Measurements from ENCODE around the gene PCDHGB3. TPM values are rescaled to one million over a fixed set of nuclear protein-coding genes. Genes with fewer than 3 reads are reported as not detected.

The PCDHGB3 gene
- total RNA-seq, 1 donor from 2014 or later: 0.59 TPM

GRCh38 chr5:141415275-141415618, 45.2 kb downstream of the PCDHGB3 start:
- intact Hi-C loops (cut with micrococcal nuclease): loop anchor here (10.0 kb wide), 1 partner anchor 180 kb away; no protein-coding TSS in a partner anchor

- intact Hi-C loops (cut with micrococcal nuclease): loop anchor here (1.0 to 10.0 kb wide), 2 partner anchors 95 to 183 kb away; no protein-coding TSS in a partner anchor
Measured at GRCh38 chr5:141417494-141418172, 47.6 kb downstream of the PCDHGB3 start, which contains the start of gene PCDHGB7. Gene PCDHGB7 (plus strand): TSS chr5:141417677. CDS start chr5:141417860, 183 bp downstream.

GRCh38 chr5:141419074-141419880, 49.2 kb downstream of the PCDHGB3 start:
- intact Hi-C loops (cut with micrococcal nuclease): loop anchor here (10.0 kb wide), 1 partner anchor 184 kb away; no protein-coding TSS in a partner anchor

- intact Hi-C loops (cut with micrococcal nuclease): loop anchor here (5.0 kb wide), 2 partner anchors 56 to 59 kb away; partner anchors contain the start of genes PCDHGA5 and PCDHGC3
Measured at GRCh38 chr5:141420855-141421488, 50.9 kb downstream of the PCDHGB3 start, which contains the start of gene PCDHGA11. Gene PCDHGA11 (plus strand): TSS chr5:141421051. CDS start chr5:141421228, 177 bp downstream.

GRCh38 chr5:141421489-141421855, 51.4 kb downstream of the PCDHGB3 start:
- intact Hi-C loops (cut with micrococcal nuclease): loop anchor here (5.0 kb wide), 2 partner anchors 56 to 59 kb away; partner anchors contain the start of genes PCDHGA5 and PCDHGC3

Other genes with a start within 250 kb of the PCDHGB3 start
- gene PCDHB4, start 248.4 kb upstream of the PCDHGB3 start, total RNA-seq: not detected in 2 replicates
- gene PCDHB5, start 235.0 kb upstream of the PCDHGB3 start, total RNA-seq: not detected in 2 replicates
- not detected in 2 replicates for gene PCDHB6, start 220.2 kb upstream of the PCDHGB3 start, total RNA-seq
- gene PCDHB7, start 197.6 kb upstream of the PCDHGB3 start, total RNA-seq: not detected in 2 replicates
- not detected in 2 replicates for gene PCDHB8, start 192.5 kb upstream of the PCDHGB3 start, total RNA-seq
- not detected in 2 replicates for gene PCDHB16, start 187.9 kb upstream of the PCDHGB3 start, total RNA-seq
- gene PCDHB9, start 183.1 kb upstream of the PCDHGB3 start, total RNA-seq: not detected in 2 replicates
- gene PCDHB10, start 177.9 kb upstream of the PCDHGB3 start, total RNA-seq: not detected in 2 replicates
- gene PCDHB11, start 170.6 kb upstream of the PCDHGB3 start, total RNA-seq: not detected in 2 replicates
- gene PCDHB12, start 161.5 kb upstream of the PCDHGB3 start, total RNA-seq: not detected in 2 replicates
- gene PCDHB13, start 156.3 kb upstream of the PCDHGB3 start, total RNA-seq: not detected in 2 replicates
- gene PCDHB14, start 146.9 kb upstream of the PCDHGB3 start, total RNA-seq: not detected in 2 replicates
- gene PCDHB15, start 124.8 kb upstream of the PCDHGB3 start, total RNA-seq: not detected in 2 replicates
- 0.25 and 0.59 TPM in 2 replicates for gene SLC25A2, start 66.2 kb upstream of the PCDHGB3 start, total RNA-seq
- 60.8 and 64.9 TPM in 2 replicates for gene TAF7, start 49.5 kb upstream of the PCDHGB3 start, total RNA-seq
- 0.09 TPM in 2 replicates for gene PCDHGA1, start 39.7 kb upstream of the PCDHGB3 start, total RNA-seq
- gene PCDHGA2, start 31.5 kb upstream of the PCDHGB3 start, total RNA-seq: 0.14 and 0.23 TPM in 2 replicates
- gene PCDHGA3, start 26.4 kb upstream of the PCDHGB3 start, total RNA-seq: 0.23 and 0.34 TPM in 2 replicates
- gene PCDHGB1, start 20.1 kb upstream of the PCDHGB3 start, total RNA-seq: 0.18 and 0.20 TPM in 2 replicates
- 0.43 and 0.45 TPM in 2 replicates for gene PCDHGA4, start 15.2 kb upstream of the PCDHGB3 start, total RNA-seq
- 0.93 and 1.0 TPM in 2 replicates for gene PCDHGB2, start 10.2 kb upstream of the PCDHGB3 start, total RNA-seq
- 0.41 and 0.55 TPM in 2 replicates for gene PCDHGA5, start 6.1 kb upstream of the PCDHGB3 start, total RNA-seq
- gene PCDHGA6, start 3.6 kb downstream of the PCDHGB3 start, total RNA-seq: 0.57 and 0.70 TPM in 2 replicates
- 0.30 TPM in 2 replicates for gene PCDHGA7, start 12.5 kb downstream of the PCDHGB3 start, total RNA-seq
- 0.18 and 0.23 TPM in 2 replicates for gene PCDHGB4, start 17.5 kb downstream of the PCDHGB3 start, total RNA-seq
- 0.18 TPM in 2 replicates for gene PCDHGA8, start 22.4 kb downstream of the PCDHGB3 start, total RNA-seq
- 0.55 and 0.61 TPM in 2 replicates for gene PCDHGB5, start 27.7 kb downstream of the PCDHGB3 start, total RNA-seq
- 0.25 and 0.34 TPM in 2 replicates for gene PCDHGA9, start 32.5 kb downstream of the PCDHGB3 start, total RNA-seq
- 0.25 and 0.41 TPM in 2 replicates for gene PCDHGB6, start 37.8 kb downstream of the PCDHGB3 start, total RNA-seq
- 0.34 and 0.41 TPM in 2 replicates for gene PCDHGA10, start 42.7 kb downstream of the PCDHGB3 start, total RNA-seq
- gene PCDHGB7, start 47.4 kb downstream of the PCDHGB3 start, total RNA-seq: 0.20 and 0.39 TPM in 2 replicates
- 0.11 and 0.25 TPM in 2 replicates for gene PCDHGA11, start 50.8 kb downstream of the PCDHGB3 start, total RNA-seq
- gene PCDHGA12, start 60.3 kb downstream of the PCDHGB3 start, total RNA-seq: 0.16 and 0.18 TPM in 2 replicates
- 0.07 and 0.18 TPM in 2 replicates for gene PCDHGC3, start 105.7 kb downstream of the PCDHGB3 start, total RNA-seq
- gene PCDHGC4, start 114.8 kb downstream of the PCDHGB3 start, total RNA-seq: 0.05 TPM in 1 of 2 replicates, not detected in the other
- gene PCDHGC5, start 118.8 kb downstream of the PCDHGB3 start, total RNA-seq: not detected in 2 replicates
- gene DIAPH1, start 248.8 kb downstream of the PCDHGB3 start, total RNA-seq: 289 and 299 TPM in 2 replicates